ENCODE data around the gene ARL2BP.

DNA sequence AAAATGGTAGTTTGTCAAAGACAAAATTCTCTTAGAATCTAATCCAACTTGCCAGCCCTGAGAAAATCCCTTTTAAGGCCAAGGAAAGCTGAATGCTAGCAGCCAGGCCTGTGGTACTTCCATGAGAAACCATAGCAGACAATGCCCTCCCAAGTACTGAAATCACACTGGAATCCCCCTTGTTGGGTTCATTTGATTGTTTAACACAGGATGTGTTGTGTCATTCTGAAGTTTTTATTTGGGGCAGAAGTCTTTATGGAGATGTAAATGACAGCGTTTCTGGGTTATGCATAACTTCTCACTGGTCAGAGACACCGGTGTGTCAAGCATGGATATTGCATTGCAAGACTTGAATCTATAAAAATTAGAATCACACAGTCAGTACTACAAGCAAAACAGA lies 6.0 kb upstream of the ARL2BP start:
- TF ChIP-seq POLR2A (IDR thresholded peaks at IDR 0.05; ENCODE audit: low read length): no peak
- TF ChIP-seq GATA1 (IDR thresholded peaks at IDR 0.05; ENCODE audit: low read depth, low read length): no peak

Data from erythroblast (primary cell).